ENCODE results near the gene ZNF142. TPM values are rescaled to one million over a fixed set of nuclear protein-coding genes. Genes with fewer than 3 reads are reported as not detected.
A peak's percentile ranks its signal among the peaks of the same experiment; 100 is the strongest.

ZNF142 gene
- total and polyA plus RNA-seq, 10 donors = 2.9 to 33.0 (median 29.3) TPM

GRCh38 chr2:218663901-218664300 lies 4.5 kb upstream of the ZNF142 start:
- Histone ChIP-seq H3K4me3 (no peak overlapping the region), H3K9me3 (no peaks in the 10 kb centered on the region), H3K36me3 (peaks cover 3 to 77% (median 71%) of the 10 kb centered on the region in 6 donors), H3K4me1 (peaks cover 6 to 21% (median 11%) of the 10 kb centered on the region in 6 donors), H3K27me3 (replicated peaks in 1 of 7) (no peaks in the 10 kb centered on the region), H3K27ac (no peak overlapping the region)
- intact Hi-C loops (cut with DNase I; ENCODE audit: low total_unique reads) = no loop called here
- WGBS, 5 donors = 91 to 96% (median 93%) methylated on average over 15 of the region's 15 CpGs
- no peak for TF ChIP-seq POLR2A (IDR thresholded peaks at IDR 0.05)
- peak in 1 of 3 donors; percentile 38 for TF ChIP-seq POLR2AphosphoS5 (IDR thresholded peaks at IDR 0.05)
- no peak for DNase-seq

GRCh38 chr2:218662827-218663226 lies 3.4 kb upstream of the ZNF142 start:
- intact Hi-C loops (cut with DNase I; ENCODE audit: low total_unique reads) = no loop called here
- peaks cover 16 to 28% (median 20%) of the 10 kb centered on the region in 6 donors for H3K4me1 ChIP-seq
- no peak for DNase-seq
- no peak for TF ChIP-seq POLR2A (IDR thresholded peaks at IDR 0.05)
- TF ChIP-seq, protein P1, sequence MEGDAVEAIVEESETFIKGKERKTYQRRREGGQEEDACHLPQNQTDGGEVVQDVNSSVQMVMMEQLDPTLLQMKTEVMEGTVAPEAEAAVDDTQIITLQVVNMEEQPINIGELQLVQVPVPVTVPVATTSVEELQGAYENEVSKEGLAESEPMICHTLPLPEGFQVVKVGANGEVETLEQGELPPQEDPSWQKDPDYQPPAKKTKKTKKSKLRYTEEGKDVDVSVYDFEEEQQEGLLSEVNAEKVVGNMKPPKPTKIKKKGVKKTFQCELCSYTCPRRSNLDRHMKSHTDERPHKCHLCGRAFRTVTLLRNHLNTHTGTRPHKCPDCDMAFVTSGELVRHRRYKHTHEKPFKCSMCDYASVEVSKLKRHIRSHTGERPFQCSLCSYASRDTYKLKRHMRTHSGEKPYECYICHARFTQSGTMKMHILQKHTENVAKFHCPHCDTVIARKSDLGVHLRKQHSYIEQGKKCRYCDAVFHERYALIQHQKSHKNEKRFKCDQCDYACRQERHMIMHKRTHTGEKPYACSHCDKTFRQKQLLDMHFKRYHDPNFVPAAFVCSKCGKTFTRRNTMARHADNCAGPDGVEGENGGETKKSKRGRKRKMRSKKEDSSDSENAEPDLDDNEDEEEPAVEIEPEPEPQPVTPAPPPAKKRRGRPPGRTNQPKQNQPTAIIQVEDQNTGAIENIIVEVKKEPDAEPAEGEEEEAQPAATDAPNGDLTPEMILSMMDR (IDR thresholded peaks at IDR 0.05 in 8 of 11, conservative IDR thresholded peaks at IDR 0.05 in 3 of 11) = no peak
- no peak for TF ChIP-seq POLR2AphosphoS5 (IDR thresholded peaks at IDR 0.05)
- no peak overlapping the region for H3K4me3 ChIP-seq
- H3K36me3 ChIP-seq = peaks cover 3 to 70% (median 64%) of the 10 kb centered on the region in 6 donors
- no peaks in the 10 kb centered on the region for H3K27me3 ChIP-seq (replicated peaks in 1 of 7)
- WGBS, 5 donors = 88 to 97% (median 89%) methylated on average over 3 to 10 of the region's 10 CpGs
- H3K9me3 ChIP-seq = no peaks in the 10 kb centered on the region
- no peak overlapping the region for H3K27ac ChIP-seq

- TF ChIP-seq POLR2A (IDR thresholded peaks at IDR 0.05) = no peak
- TF ChIP-seq, protein P1 (IDR thresholded peaks at IDR 0.05 in 8 of 11, conservative IDR thresholded peaks at IDR 0.05 in 3 of 11) = no peak
- no peak for TF ChIP-seq POLR2AphosphoS5 (IDR thresholded peaks at IDR 0.05)
- H3K36me3 ChIP-seq = peaks cover 3 to 70% (median 60%) of the 10 kb centered on the region in 6 donors
- WGBS, 5 donors = 88 to 96% (median 91%) methylated on average over 7 of the region's 7 CpGs
Observed at GRCh38 chr2:218662377-218662776, 3.0 kb upstream of the ZNF142 start.

GRCh38 chr2:218659988-218660358 lies 550 bp upstream of the ZNF142 start:
- H3K9me3 ChIP-seq = no peaks in the 10 kb centered on the region
- H3K27ac ChIP-seq = peak overlapping the region in 7 of 8 donors; percentile 29 to 90 (median 80)
- peak overlapping the region; percentile 84 to 100 (median 96) for H3K4me3 ChIP-seq
- intact Hi-C loops (cut with DNase I; ENCODE audit: low total_unique reads) = loop anchor here (5.0 kb wide), 1 partner anchor 253 kb away; no protein-coding TSS in a partner anchor
- H3K36me3 ChIP-seq = peaks cover 3 to 70% (median 50%) of the 10 kb centered on the region in 6 donors
- 11 to 22% (median 19%) methylated on average over 8 of the region's 8 CpGs for WGBS, 5 donors
- no peak for DNase-seq
- H3K4me1 ChIP-seq = peaks cover 16 to 49% (median 22%) of the 10 kb centered on the region in 6 donors
- TF ChIP-seq, protein P1 (IDR thresholded peaks at IDR 0.05 in 8 of 11, conservative IDR thresholded peaks at IDR 0.05 in 3 of 11) = no peak
- TF ChIP-seq POLR2A (IDR thresholded peaks at IDR 0.05) (no peak), POLR2AphosphoS5 (IDR thresholded peaks at IDR 0.05) (no peak)
- H3K27me3 ChIP-seq (replicated peaks in 1 of 7) = no peaks in the 10 kb centered on the region

More at GRCh38 chr2:218662377-218662776, 3.0 kb upstream of the ZNF142 start:
- intact Hi-C loops (cut with DNase I; ENCODE audit: low total_unique reads) = no loop called here
- no peaks in the 10 kb centered on the region for H3K9me3 ChIP-seq
- no peaks in the 10 kb centered on the region for H3K27me3 ChIP-seq (replicated peaks in 1 of 7)
- H3K4me1 ChIP-seq = peaks cover 16 to 32% (median 21%) of the 10 kb centered on the region in 6 donors
- no peak overlapping the region for H3K4me3 ChIP-seq
- H3K27ac ChIP-seq = no peak overlapping the region
- no peak for DNase-seq
